Sigmoid colon (tissue), 7 donors: ENCODE results near the gene SLC38A2. TPM values are rescaled to one million over a fixed set of nuclear protein-coding genes. Genes with fewer than 3 reads are reported as not detected.

Experiments used
- DNase-seq: peaks from one replicate; pipeline ENCODE4 v3.0.0-alpha.2; 2019
- H3K27ac ChIP-seq, 4 donors: fragments of 200-600 bp; sonication (generic); one replicate each; pipeline ENCODE4 v1.5.1; 2016 to 2019; ENCODE audit warnings: mild to moderate bottlenecking in 1 of 4
- H3K27me3 ChIP-seq, 3 donors: fragments of 200-600 bp; sonication (generic); one replicate each; pipeline ENCODE4 v1.5.1; 2019; ENCODE audit warnings: mild to moderate bottlenecking in 1 of 3
- H3K36me3 ChIP-seq, 4 donors: fragments of 200-600 bp; sonication (generic); one replicate each; pipeline ENCODE4 v1.5.1; 2016 to 2019
- H3K4me1 ChIP-seq, 4 donors: fragments of 200-600 bp; sonication (generic); one replicate each; pipeline ENCODE4 v1.5.1; 2017 to 2019
- H3K4me3 ChIP-seq, 4 donors: fragments of 200-600 bp; sonication (generic); one replicate each; pipeline ENCODE4 v1.5.1; 2017 to 2019; ENCODE audit warnings: mild to moderate bottlenecking in 2 of 4, moderate library complexity in 1 of 4
- H3K9me3 ChIP-seq, 4 donors: fragments of 200-600 bp in 3 of 4; sonication (generic) in 3 of 4; one replicate each; pipeline versions ENCODE4 v1.5.1 to v1.6.1; 2013 to 2019
- CTCF ChIP-seq, 4 experiments: fragments of 450-650 bp in 3 of 4; fragments of 200-600 bp in 1 of 4; IDR thresholded peaks; one replicate each; pipeline ENCODE4 v1.5.1; 2016 to 2019; ENCODE audit warnings: antibody characterized with exemption in 4 of 4, mild to moderate bottlenecking in 3 of 4, moderate library complexity in 2 of 4
- EP300 ChIP-seq, 4 donors: sonication (generic); formaldehyde crosslinking; IDR thresholded peaks; one replicate each; pipeline ENCODE4 v1.6.1; 2017; ENCODE audit warnings: antibody characterized with exemption in 4 of 4
- POLR2A ChIP-seq, 2 donors: fragments of 450-650 bp; IDR thresholded peaks; one replicate each; pipeline ENCODE4 v1.6.1; 2016; ENCODE audit warnings: antibody characterized with exemption in 2 of 2, mild to moderate bottlenecking in 2 of 2, moderate library complexity in 2 of 2
- POLR2AphosphoS5 ChIP-seq, 4 donors: sonication (generic); formaldehyde crosslinking; IDR thresholded peaks; one replicate each; pipeline ENCODE4 v1.6.1; 2017; ENCODE audit warnings: antibody characterized with exemption in 4 of 4
- WGBS, 2 donors: extraction: QIAGEN DNeasy Blood & Tissue Kit; methylation state at CpG; one replicate each; pipeline ENCODE4 v1.1.7; 2013; 5-methylcytosine and 5-hydroxymethylcytosine counted together
- intact Hi-C: fragments of 100-400 bp; cut with DNase I; formaldehyde crosslinking; loops from one replicate; pipeline ENCODE4 v1.15.1; 2023
- polyA plus RNA-seq, 3 donors: library from polyadenylated mRNA; stranded (reverse); fragments of 200-250 nt; gene quantifications; one replicate each; pipeline ENCODE4 v1.2.3, GENCODE V29; 2013
- total RNA-seq, 4 donors: library from RNA; depleted of rRNA; stranded (reverse); fragments of >200 nt; gene quantifications; one replicate each; pipeline ENCODE4 v1.1.0, GENCODE V29; 2016
- donor health status: healthy with polysubstance abuse.
- donor health status: Bipolar disorder and iron deficiency.
- donor health status: healthy.

SLC38A2 gene
- total and polyA plus RNA-seq, 7 donors: 17.6 to 299 (median 234) TPM

DNA sequence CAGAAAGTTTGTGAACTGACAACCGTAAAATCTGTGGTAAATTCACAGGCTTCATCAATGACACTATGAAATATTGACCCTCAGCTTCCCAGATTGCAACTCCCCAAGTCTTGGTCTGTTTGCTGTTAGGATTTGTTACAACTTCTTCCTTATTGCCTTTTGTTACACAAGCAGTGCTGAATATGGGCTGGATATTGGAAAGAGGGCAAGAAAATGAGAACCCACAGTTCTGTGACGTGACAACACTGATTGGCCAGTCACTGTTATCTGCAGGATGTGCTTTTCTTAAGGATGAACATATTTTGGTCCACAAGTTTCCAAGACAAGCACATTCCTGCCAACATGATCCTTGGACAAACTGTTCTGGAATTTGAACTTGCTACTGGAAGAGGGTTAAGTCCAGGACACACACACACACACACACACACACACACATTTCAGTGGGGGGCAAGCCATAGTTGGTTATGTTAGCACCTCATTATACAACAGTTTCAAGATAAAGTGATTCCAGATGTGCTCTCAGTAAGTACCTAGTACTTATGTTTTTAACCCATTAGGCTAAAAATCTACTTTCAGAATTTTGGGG is 16.6 kb upstream of the SLC38A2 start:
- DNase-seq: no peak
- 19 to 61% methylated on average over 2 of the region's 2 CpGs for WGBS, 2 donors
- no peaks in the 10 kb centered on the region for H3K27me3 ChIP-seq
- peak overlapping the region; percentile 23 to 61 (median 56) for H3K27ac ChIP-seq
- H3K36me3 ChIP-seq: no peaks in the 10 kb centered on the region
- TF ChIP-seq POLR2A (IDR thresholded peaks at IDR 0.05) (no peak), POLR2AphosphoS5 (IDR thresholded peaks at IDR 0.05) (peak in 3 of 4 donors; percentile 10 to 38 (median 30)), CTCF (IDR thresholded peaks at IDR 0.05) (no peak), EP300 (IDR thresholded peaks at IDR 0.05) (peak in 1 of 4 donors; percentile 26)
- no peak overlapping the region for H3K4me3 ChIP-seq
- H3K4me1 ChIP-seq: peaks cover 0 to 69% (median 63%) of the 10 kb centered on the region in 4 donors
- intact Hi-C loops: loop anchor here (5.0 to 10.0 kb wide), 3 partner anchors 83 to 1426 kb away; partner anchors contain the start of gene HDAC7
- H3K9me3 ChIP-seq: no peaks in the 10 kb centered on the region

DNA sequence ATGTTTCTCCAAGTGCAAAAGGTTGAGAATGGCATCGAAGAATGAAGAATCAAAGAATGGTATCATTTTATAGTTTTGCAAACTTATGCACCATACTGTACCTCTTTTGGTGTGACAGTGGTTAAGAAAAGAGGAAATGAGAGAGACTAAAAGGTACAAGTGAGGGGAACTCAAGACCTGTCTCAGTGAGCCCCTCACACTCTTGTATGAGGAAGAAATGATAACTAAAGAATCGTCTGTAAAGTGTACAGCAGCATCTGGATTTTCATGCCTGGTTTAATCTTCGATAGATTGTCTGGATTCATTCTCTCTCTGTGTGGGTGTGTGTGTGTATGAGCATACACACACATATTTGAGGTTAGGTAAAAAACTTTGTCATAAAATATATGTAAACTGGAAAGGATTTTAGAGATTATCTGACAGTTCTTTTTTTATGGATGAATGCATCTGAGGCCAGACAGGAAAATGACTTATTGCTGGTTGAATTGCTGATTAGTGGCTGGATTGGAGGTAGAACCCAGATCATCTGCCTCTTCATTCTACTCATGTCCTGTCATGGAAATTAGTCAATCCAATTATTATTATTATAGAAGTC is 16.0 kb upstream of the SLC38A2 start:
- no peak overlapping the region for H3K4me3 ChIP-seq
- no peak for DNase-seq
- no peaks in the 10 kb centered on the region for H3K27me3 ChIP-seq
- peak overlapping the region; percentile 23 to 61 (median 56) for H3K27ac ChIP-seq
- no peak for TF ChIP-seq POLR2A (IDR thresholded peaks at IDR 0.05)
- TF ChIP-seq EP300 (IDR thresholded peaks at IDR 0.05): no peak
- TF ChIP-seq POLR2AphosphoS5 (IDR thresholded peaks at IDR 0.05): no peak
- TF ChIP-seq CTCF (IDR thresholded peaks at IDR 0.05): no peak
- peaks cover 0 to 69% (median 63%) of the 10 kb centered on the region in 4 donors for H3K4me1 ChIP-seq
- WGBS, 2 donors: 37 to 45% methylated on average over 3 of the region's 3 CpGs
- intact Hi-C loops: loop anchor here (5.0 to 10.0 kb wide), 3 partner anchors 84 to 1426 kb away; partner anchors contain the start of gene HDAC7
- H3K36me3 ChIP-seq: no peaks in the 10 kb centered on the region
- no peaks in the 10 kb centered on the region for H3K9me3 ChIP-seq

GRCh38 chr12:46387670-46388069 is 15.1 kb upstream of the SLC38A2 start:
- intact Hi-C loops: loop anchor here (5.0 to 10.0 kb wide), 3 partner anchors 85 to 1427 kb away; partner anchors contain the start of gene HDAC7
- Histone ChIP-seq H3K36me3 (no peaks in the 10 kb centered on the region), H3K4me3 (no peak overlapping the region), H3K27ac (peak overlapping the region; percentile 97 to 100 (median 99)), H3K9me3 (no peaks in the 10 kb centered on the region), H3K27me3 (no peaks in the 10 kb centered on the region), H3K4me1 (peaks cover 0 to 70% (median 64%) of the 10 kb centered on the region in 4 donors)
- WGBS, 2 donors: 64 to 92% methylated on average over 6 of the region's 6 CpGs
- TF ChIP-seq POLR2AphosphoS5 (IDR thresholded peaks at IDR 0.05): no peak
- no peak for TF ChIP-seq EP300 (IDR thresholded peaks at IDR 0.05)
- TF ChIP-seq POLR2A (IDR thresholded peaks at IDR 0.05): no peak
- TF ChIP-seq CTCF (IDR thresholded peaks at IDR 0.05): no peak
- DNase-seq: no peak

DNA sequence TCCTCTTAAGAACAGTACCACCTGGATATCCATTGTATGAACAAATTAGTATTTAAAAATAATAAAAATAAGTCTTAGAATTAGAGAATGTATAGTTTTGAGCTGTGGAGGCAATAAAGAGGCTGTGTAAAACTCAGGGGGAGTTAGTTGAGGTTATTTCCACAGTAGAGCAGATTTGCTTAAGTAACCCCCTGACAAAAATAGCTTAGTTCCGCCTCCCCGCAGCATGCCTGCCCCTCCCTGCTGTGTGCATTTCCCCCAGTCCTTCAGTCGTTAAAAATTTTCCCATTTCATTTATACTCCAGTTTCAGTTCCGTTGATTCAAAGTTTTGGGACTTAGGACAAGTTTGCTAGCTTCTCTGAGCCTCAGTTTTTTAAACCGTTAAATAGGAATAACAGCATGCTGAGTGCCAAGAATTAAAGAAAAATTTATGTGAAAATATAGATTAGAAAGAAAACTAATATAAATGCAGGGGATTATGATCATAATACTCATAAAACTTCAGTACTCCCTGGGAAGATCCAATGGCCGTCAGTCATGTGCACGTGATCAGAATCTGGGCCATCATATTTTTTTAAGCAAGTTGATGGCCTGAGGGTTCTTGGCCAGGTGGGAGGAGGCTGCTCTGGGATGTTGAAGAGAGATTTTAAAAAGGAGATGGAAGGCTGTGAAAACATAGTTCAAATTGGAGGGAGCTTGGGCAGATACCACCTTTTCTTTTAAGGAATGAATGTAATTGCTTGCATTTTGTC is 14.5 kb upstream of the SLC38A2 start:
- no peaks in the 10 kb centered on the region for H3K9me3 ChIP-seq
- peak overlapping the region in 2 of 4 donors; percentile 10 to 18 for H3K4me3 ChIP-seq
- H3K27ac ChIP-seq: peak overlapping the region; percentile 97 to 100 (median 99)
- H3K27me3 ChIP-seq: no peaks in the 10 kb centered on the region
- intact Hi-C loops: loop anchor here (5.0 to 10.0 kb wide), 3 partner anchors 85 to 1428 kb away; partner anchors contain the start of gene HDAC7
- TF ChIP-seq POLR2A (IDR thresholded peaks at IDR 0.05): no peak
- peak in 1 of 4 donors; percentile 29 for TF ChIP-seq POLR2AphosphoS5 (IDR thresholded peaks at IDR 0.05)
- H3K36me3 ChIP-seq: no peaks in the 10 kb centered on the region
- DNase-seq: no peak
- 27 to 65% methylated on average over 7 of the region's 7 CpGs for WGBS, 2 donors
- peaks cover 0 to 76% (median 70%) of the 10 kb centered on the region in 4 donors for H3K4me1 ChIP-seq
